ENCODE measurements around the gene ECI1. TPM values are rescaled to one million over a fixed set of nuclear protein-coding genes. Genes with fewer than 3 reads are reported as not detected.
A peak's percentile ranks its signal among the peaks of the same experiment; 100 is the strongest.

Gene ECI1
- total RNA-seq, 1 experiment from 2014 or later: 71.7 TPM

DNA sequence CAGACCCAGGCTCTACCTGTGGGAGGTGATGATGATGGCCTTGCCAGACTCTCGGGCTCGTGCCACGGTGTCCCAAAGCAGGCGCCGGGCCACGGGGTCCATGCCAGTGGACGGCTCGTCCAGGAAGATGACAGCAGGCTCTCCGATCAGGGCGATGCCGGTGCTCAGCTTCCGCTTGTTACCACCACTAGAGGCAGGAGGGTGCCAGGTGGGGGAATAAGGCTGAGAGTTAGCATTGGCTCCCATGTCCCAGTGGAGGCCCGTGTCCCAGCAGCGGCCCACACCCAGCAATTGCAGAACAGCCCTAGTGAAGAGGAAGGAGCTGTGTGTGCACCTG, 26.9 kb upstream of the ECI1 start:
- intact Hi-C loops (cut with micrococcal nuclease): no loop called here
- POLR2A ChIA-PET (ENCODE audit: unreplicated experiment): no interaction called here
- H3K9me3 ChIP-seq (ENCODE audit: low read length): no peaks in the 10 kb centered on the region
- CTCF ChIA-PET: no interaction called here
- ATAC-seq: no peak
- no peaks in the 10 kb centered on the region for H4K20me1 ChIP-seq (ENCODE audit: low read length)
- no peaks in the 10 kb centered on the region for H3K9me2 ChIP-seq (replicated peaks; ENCODE audit: low read length)
- no peaks in the 10 kb centered on the region for H3K27me3 ChIP-seq (ENCODE audit: low read length)
- H3K4me3 ChIP-seq (ENCODE audit: low read length): no peak overlapping the region
- no peaks in the 10 kb centered on the region for H3F3A ChIP-seq (ENCODE audit: low read length, unreplicated experiment)
- H3K4me2 ChIP-seq (ENCODE audit: low read length): no peak overlapping the region
- H3K79me2 ChIP-seq (ENCODE audit: low read length): no peaks in the 10 kb centered on the region
- no peak overlapping the region for H3K9ac ChIP-seq (ENCODE audit: low read length)
- H3K27ac ChIP-seq (ENCODE audit: low read length): no peak overlapping the region
- TF ChIP-seq, protein P1, sequence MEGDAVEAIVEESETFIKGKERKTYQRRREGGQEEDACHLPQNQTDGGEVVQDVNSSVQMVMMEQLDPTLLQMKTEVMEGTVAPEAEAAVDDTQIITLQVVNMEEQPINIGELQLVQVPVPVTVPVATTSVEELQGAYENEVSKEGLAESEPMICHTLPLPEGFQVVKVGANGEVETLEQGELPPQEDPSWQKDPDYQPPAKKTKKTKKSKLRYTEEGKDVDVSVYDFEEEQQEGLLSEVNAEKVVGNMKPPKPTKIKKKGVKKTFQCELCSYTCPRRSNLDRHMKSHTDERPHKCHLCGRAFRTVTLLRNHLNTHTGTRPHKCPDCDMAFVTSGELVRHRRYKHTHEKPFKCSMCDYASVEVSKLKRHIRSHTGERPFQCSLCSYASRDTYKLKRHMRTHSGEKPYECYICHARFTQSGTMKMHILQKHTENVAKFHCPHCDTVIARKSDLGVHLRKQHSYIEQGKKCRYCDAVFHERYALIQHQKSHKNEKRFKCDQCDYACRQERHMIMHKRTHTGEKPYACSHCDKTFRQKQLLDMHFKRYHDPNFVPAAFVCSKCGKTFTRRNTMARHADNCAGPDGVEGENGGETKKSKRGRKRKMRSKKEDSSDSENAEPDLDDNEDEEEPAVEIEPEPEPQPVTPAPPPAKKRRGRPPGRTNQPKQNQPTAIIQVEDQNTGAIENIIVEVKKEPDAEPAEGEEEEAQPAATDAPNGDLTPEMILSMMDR (conservative IDR thresholded peaks at IDR 0.05; ENCODE audit: low read depth, low read length): 0 out of 2 replicates have a peak, but pooled peaks have one; percentile 12
- no peak for TF ChIP-seq EZH2 (IDR thresholded peaks at IDR 0.05; ENCODE audit: low read length, unreplicated experiment)
- TF ChIP-seq EZH2phosphoT487 (IDR thresholded peaks at IDR 0.05; ENCODE audit: borderline replicate concordance, low read length): no peak
- BruUV-seq (replicated peaks): no TSS peak
- no peaks in the 10 kb centered on the region for H3K4me1 ChIP-seq (ENCODE audit: insufficient read depth, low read length)
- no peak for DNase-seq
- no peaks in the 10 kb centered on the region for H3K36me3 ChIP-seq (ENCODE audit: low read depth, low read length)
- H2AFZ ChIP-seq (ENCODE audit: low read length): no peak overlapping the region

DNA sequence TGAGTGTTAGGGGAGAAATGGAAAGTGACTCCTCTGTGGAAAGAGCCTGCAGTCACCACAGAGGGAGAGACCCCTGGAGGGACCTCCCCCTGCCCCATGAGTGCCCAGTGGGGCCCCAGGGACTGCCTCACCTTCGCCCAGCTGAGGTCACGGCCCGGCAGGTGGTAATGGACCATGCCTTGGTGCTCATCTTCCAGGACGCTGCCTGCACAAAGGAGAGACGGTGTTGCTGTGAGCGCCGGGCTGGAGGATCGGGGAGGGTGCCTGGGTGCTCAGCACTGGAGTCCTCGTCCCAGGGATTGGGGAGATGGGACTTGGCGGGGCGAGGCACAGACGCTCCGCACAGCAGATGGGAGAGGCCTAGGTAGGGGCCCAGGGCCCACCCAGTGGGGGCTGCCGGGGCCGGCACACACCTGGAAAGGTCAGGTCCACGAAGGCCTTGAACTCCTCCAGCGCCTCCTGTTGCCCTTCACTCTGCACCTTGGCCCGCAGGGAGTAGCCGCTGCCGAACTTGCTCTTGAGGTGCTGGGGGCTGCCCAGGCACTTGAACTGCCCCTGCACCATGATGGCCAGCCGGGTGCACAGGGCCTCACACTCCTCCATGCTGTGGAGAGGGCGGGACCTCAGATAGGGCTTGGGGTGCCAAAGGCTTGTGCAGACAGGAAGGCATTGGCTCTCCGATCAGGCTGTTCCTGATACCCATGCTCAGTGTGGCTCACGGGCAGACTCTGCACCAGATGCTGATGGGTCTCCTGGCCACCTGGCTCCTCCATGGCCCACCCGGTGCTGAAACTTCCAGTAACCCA, 26.3 kb upstream of the ECI1 start:
- no peaks in the 10 kb centered on the region for H3K79me2 ChIP-seq (ENCODE audit: low read length)
- TF ChIP-seq, protein P1 (conservative IDR thresholded peaks at IDR 0.05; ENCODE audit: low read depth, low read length): no peak
- TF ChIP-seq EZH2 (IDR thresholded peaks at IDR 0.05; ENCODE audit: low read length, unreplicated experiment): no peak
- TF ChIP-seq EZH2phosphoT487 (IDR thresholded peaks at IDR 0.05; ENCODE audit: borderline replicate concordance, low read length): no peak
- no peaks in the 10 kb centered on the region for H3K9me2 ChIP-seq (replicated peaks; ENCODE audit: low read length)
- no peak overlapping the region for H3K9ac ChIP-seq (ENCODE audit: low read length)
- H3K36me3 ChIP-seq (ENCODE audit: low read depth, low read length): no peaks in the 10 kb centered on the region
- H3K27me3 ChIP-seq (ENCODE audit: low read length): no peaks in the 10 kb centered on the region
- intact Hi-C loops (cut with micrococcal nuclease): no loop called here
- H3K4me1 ChIP-seq (ENCODE audit: insufficient read depth, low read length): no peaks in the 10 kb centered on the region
- H4K20me1 ChIP-seq (ENCODE audit: low read length): no peaks in the 10 kb centered on the region
- ChIA-PET CTCF (no interaction called here), POLR2A (ENCODE audit: unreplicated experiment) (no interaction called here)
- no peak overlapping the region for H3K27ac ChIP-seq (ENCODE audit: low read length)
- no peak overlapping the region for H3K4me3 ChIP-seq (ENCODE audit: low read length)
- no peak for DNase-seq
- H3K9me3 ChIP-seq (ENCODE audit: low read length): no peaks in the 10 kb centered on the region
- H2AFZ ChIP-seq (ENCODE audit: low read length): no peak overlapping the region
- no peak overlapping the region for H3K4me2 ChIP-seq (ENCODE audit: low read length)
- no peak for ATAC-seq
- H3F3A ChIP-seq (ENCODE audit: low read length, unreplicated experiment): no peaks in the 10 kb centered on the region
- BruUV-seq (replicated peaks): no TSS peak

DNA sequence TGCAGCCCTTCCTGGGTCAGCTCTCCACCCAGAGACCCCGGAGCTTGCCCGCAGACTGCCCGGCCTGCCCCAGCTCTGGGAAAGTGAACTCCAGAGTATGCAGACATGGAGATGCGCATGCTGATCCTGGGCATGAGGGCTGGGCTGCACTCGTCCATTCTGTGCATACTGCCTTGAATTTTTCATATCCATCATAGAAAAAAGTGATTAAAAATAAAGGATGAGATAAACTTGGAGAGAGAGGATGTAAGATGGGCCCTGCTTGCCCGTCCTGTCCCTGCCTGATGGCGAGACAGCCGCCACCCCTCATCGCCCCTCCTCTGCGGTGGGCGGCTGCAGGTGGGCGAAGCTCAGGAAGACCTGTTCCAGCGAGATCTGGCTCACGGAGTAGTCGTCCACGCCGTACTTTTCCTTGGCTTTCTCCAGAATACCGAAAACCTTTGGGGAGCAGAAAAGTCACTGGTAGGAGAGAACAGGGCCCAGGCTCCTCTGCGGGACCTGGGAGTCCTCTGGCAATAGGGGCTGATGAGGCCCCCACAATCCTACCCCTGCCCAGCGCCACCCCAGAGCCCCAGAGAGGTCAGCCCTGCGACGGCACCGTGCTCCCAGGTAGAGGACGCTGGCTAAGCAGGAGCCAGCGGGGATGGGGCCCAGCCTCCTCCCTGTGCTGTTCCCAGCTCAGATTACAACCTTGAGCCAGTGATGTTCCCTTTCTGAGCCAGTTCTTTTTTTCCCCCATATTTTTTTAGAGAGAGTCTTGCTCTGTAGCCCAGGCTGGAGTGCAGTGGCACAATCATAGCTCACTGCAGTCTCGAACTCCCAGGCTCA, 25.2 kb upstream of the ECI1 start:
- DNase-seq (no peak), ATAC-seq (no peak)
- H3K4me2 ChIP-seq (ENCODE audit: low read length): no peak overlapping the region
- CTCF ChIA-PET: no interaction called here
- H3K9ac ChIP-seq (ENCODE audit: low read length): no peak overlapping the region
- no peaks in the 10 kb centered on the region for H4K20me1 ChIP-seq (ENCODE audit: low read length)
- TF ChIP-seq EZH2 (IDR thresholded peaks at IDR 0.05; ENCODE audit: low read length, unreplicated experiment): no peak
- TF ChIP-seq, protein P1 (conservative IDR thresholded peaks at IDR 0.05; ENCODE audit: low read depth, low read length): no peak
- no peak for TF ChIP-seq EZH2phosphoT487 (IDR thresholded peaks at IDR 0.05; ENCODE audit: borderline replicate concordance, low read length)
- no peaks in the 10 kb centered on the region for H3K36me3 ChIP-seq (ENCODE audit: low read depth, low read length)
- H3K4me1 ChIP-seq (ENCODE audit: insufficient read depth, low read length): no peaks in the 10 kb centered on the region
- POLR2A ChIA-PET (ENCODE audit: unreplicated experiment): no interaction called here
- intact Hi-C loops (cut with micrococcal nuclease): no loop called here
- H3K27ac ChIP-seq (ENCODE audit: low read length): no peak overlapping the region
- H2AFZ ChIP-seq (ENCODE audit: low read length): no peak overlapping the region
- H3F3A ChIP-seq (ENCODE audit: low read length, unreplicated experiment): no peaks in the 10 kb centered on the region
- H3K9me2 ChIP-seq (replicated peaks; ENCODE audit: low read length): no peaks in the 10 kb centered on the region
- BruUV-seq (replicated peaks): no TSS peak
- H3K27me3 ChIP-seq (ENCODE audit: low read length): no peaks in the 10 kb centered on the region
- no peaks in the 10 kb centered on the region for H3K79me2 ChIP-seq (ENCODE audit: low read length)
- no peak overlapping the region for H3K4me3 ChIP-seq (ENCODE audit: low read length)
- H3K9me3 ChIP-seq (ENCODE audit: low read length): no peaks in the 10 kb centered on the region
